Heart right ventricle (tissue), 16 donors: ENCODE data around the gene ARHGEF7. TPM values are rescaled to one million over a fixed set of nuclear protein-coding genes. Genes with fewer than 3 reads are reported as not detected.

Experiments used
- ATAC-seq, 8 donors: fragments of 200-7000 bp; cut with Tn5 transposase; one replicate each; pipeline ENCODE4 v1.9.1; 2020; ENCODE audit warnings: mild to moderate bottlenecking in 8 of 8, moderate library complexity in 8 of 8, moderate number of reproducible peaks in 1 of 8
- DNase-seq, 2 donors: peaks; one replicate each; pipeline ENCODE4 v3.0.0-alpha.2; 2020
- H3K27ac ChIP-seq, 10 donors: fragments of 200-600 bp; sonication (generic) in 2 of 10; one replicate each; pipeline versions ENCODE4 v1.5.0 to v1.8.0; 2020 to 2022; ENCODE audit warnings: mild to moderate bottlenecking in 3 of 10
- H3K27me3 ChIP-seq, 7 donors: fragments of 200-600 bp; one replicate each; pipeline ENCODE4 v1.8.0; 2021 to 2022; ENCODE audit warnings: mild to moderate bottlenecking in 2 of 7
- H3K36me3 ChIP-seq, 9 donors: fragments of 200-600 bp; sonication (generic) in 1 of 9; one replicate each; pipeline versions ENCODE4 v1.5.0 to v1.8.0; 2020 to 2022; ENCODE audit warnings: mild to moderate bottlenecking in 2 of 9
- H3K4me1 ChIP-seq, 9 donors: fragments of 200-600 bp; sonication (generic) in 1 of 9; one replicate each; pipeline versions ENCODE4 v1.5.0 to v1.8.0; 2020 to 2022; ENCODE audit warnings: mild to moderate bottlenecking in 4 of 9
- H3K4me3 ChIP-seq, 10 donors: fragments of 200-600 bp; sonication (generic) in 2 of 10; one replicate each; pipeline versions ENCODE4 v1.5.0 to v1.8.0; 2020 to 2022; ENCODE audit warnings: mild to moderate bottlenecking in 7 of 10, moderate library complexity in 2 of 10
- H3K9me3 ChIP-seq, 11 donors: fragments of 200-600 bp in 10 of 11; sonication (generic) in 2 of 11; one replicate each; pipeline versions ENCODE4 v1.5.0 to v1.8.0; 2013 to 2022; ENCODE audit warnings: mild to moderate bottlenecking in 2 of 11, control low read depth in 1 of 11, moderate library complexity in 1 of 11
- WGBS, 2 donors: extraction: QIAGEN DNeasy Blood & Tissue Kit; methylation state at CpG; one replicate each; pipeline ENCODE4 v1.1.7; 2013; ENCODE audit warnings: inconsistent platforms in 1 of 2; 5-methylcytosine and 5-hydroxymethylcytosine counted together
- intact Hi-C, 10 donors: fragments of 100-400 bp; cut with DNase I; formaldehyde crosslinking; loops; one replicate each; pipeline versions ENCODE4 v1.11.1 to v1.14.2; 2022
- polyA plus RNA-seq, 2 donors: library from polyadenylated mRNA; stranded (reverse); fragments of 200-250 nt; gene quantifications; one replicate each; pipeline ENCODE4 v1.2.3, GENCODE V29; 2013
- total RNA-seq, 10 donors: library from RNA; stranded (reverse); fragmentation: NEBNext Ultra II Directional in 3 of 10; extraction: Animal tissue kit (Norgen Biotek cat#: 25700) in 3 of 10; gene quantifications; one replicate each; pipeline versions ENCODE4 v1.2.1 to v1.2.4, GENCODE V29; 2021 to 2023
- TF ChIP-seq, protein P1 (sequence below), 9 donors: fragments of 200-600 bp; sonication (generic) in 2 of 9; IDR thresholded peaks; one replicate each; pipeline versions ENCODE4 v1.5.0 to v1.8.0; 2021 to 2022; ENCODE audit warnings: antibody characterized with exemption in 9 of 9, mild to moderate bottlenecking in 5 of 9, moderate library complexity in 1 of 9
- donor health status: Arrhythmogenic right ventricular cardiomyopathy.
- donor health status: ischemic (EF 13 %, LVEDD 7.1; RV severe dilation, severe dysfunction).
- donor health status: healthy with polysubstance abuse.
- donor health status: DM: no; HTN: yes; CAD: no.
- donor health status: DM: no; HTN: no; CAD: no.
- donor health status: ischemic (EF 25% LVEDD 6.9; RV normal size, moderate dysfunction).
- donor health status: ischemic (EF 25% LVEDD 5.7; RV mildly dilated, moderate dysfunction).
- donor health status: healthy.
- donor health status: DM: yes; HTN: yes; CAD: no.
- donor health status: Ischemic cardiomyopathy.
- donor health status: ischemic (EF 35%, LVEDD 5.7; RV mildly dilated, moderate dysfunction).
- donor health status: nonischemic (EF 11% LVEDD 7.7; RV severe dilation, severe dysfunction).
- donor health status: DM: yes; HTN: yes; CAD: no.
- donor health status: PGD.
- donor health status: ischemic (EF 29% LVEDD 5.4; RV normal size, mild dysfunction).
- donor health status: nonischemic (EF 23%, LVEDD 6.1; RV moderate dilation, normal function).

ARHGEF7 gene
- total and polyA plus RNA-seq, 12 donors: 18.4 to 56.6 (median 43.1) TPM

DNA sequence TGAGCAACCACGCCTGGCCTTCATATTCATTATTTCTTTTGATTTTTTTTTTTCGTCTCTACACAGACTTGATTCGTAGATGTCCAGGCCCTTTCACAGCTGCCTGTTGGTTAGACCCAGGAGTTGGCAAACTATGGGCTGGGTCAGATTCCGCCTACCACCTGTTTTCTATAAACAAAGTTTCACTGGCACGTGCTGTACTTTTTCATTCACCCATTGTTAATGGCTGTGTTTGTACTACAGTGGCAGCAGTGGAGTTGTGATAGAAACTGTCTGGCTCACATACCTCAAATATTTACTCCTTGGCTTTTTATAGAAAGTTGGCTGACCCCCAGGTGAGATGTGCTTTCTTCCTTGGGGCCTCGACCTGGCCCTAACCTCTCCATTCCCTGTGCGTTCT lies 132.4 kb downstream of the ARHGEF7 start:
- Histone ChIP-seq H3K36me3 (peaks cover 0 to 100% (median 8%) of the 10 kb centered on the region in 9 donors), H3K27ac (peak overlapping the region in 8 of 10 donors; percentile 8 to 71 (median 39)), H3K27me3 (no peaks in the 10 kb centered on the region), H3K4me1 (peaks cover 0 to 57% (median 42%) of the 10 kb centered on the region in 9 donors), H3K9me3 (no peaks in the 10 kb centered on the region), H3K4me3 (no peak overlapping the region)
- ATAC-seq: peak; percentile 32 to 87 (median 72)
- WGBS, 2 donors: 39 to 65% methylated on average over 7 of the region's 7 CpGs
- TF ChIP-seq, protein P1, sequence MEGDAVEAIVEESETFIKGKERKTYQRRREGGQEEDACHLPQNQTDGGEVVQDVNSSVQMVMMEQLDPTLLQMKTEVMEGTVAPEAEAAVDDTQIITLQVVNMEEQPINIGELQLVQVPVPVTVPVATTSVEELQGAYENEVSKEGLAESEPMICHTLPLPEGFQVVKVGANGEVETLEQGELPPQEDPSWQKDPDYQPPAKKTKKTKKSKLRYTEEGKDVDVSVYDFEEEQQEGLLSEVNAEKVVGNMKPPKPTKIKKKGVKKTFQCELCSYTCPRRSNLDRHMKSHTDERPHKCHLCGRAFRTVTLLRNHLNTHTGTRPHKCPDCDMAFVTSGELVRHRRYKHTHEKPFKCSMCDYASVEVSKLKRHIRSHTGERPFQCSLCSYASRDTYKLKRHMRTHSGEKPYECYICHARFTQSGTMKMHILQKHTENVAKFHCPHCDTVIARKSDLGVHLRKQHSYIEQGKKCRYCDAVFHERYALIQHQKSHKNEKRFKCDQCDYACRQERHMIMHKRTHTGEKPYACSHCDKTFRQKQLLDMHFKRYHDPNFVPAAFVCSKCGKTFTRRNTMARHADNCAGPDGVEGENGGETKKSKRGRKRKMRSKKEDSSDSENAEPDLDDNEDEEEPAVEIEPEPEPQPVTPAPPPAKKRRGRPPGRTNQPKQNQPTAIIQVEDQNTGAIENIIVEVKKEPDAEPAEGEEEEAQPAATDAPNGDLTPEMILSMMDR (IDR thresholded peaks at IDR 0.05): no peak
- peak in 1 of 2 donors; percentile 30 for DNase-seq
- intact Hi-C loops: loop anchor here in 1 of 10 donors (2.0 kb wide), 1 partner anchor 31 kb away; no protein-coding TSS in a partner anchor

DNA sequence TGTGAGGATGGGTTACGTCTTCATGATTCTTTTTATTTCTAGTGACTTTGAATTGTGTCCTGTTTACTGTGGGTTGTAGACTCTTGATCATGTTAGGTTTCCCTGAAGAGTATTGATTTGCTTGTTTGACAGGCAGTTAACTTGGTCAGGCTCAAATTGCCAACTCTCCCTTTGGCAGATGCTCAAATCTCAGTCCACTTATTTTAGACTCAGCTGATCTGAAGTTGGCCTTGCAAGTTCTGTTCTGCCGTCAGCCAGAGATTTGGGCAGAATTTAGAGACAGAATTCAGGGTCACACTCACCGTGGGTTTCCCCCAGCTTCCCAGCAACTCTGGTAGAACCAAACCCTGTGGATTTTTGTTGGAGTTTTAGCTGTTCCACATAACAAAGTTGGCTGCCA lies 133.7 kb downstream of the ARHGEF7 start:
- 66 to 67% methylated on average over 3 of the region's 3 CpGs for WGBS, 2 donors
- H3K4me1 ChIP-seq: peaks cover 4 to 68% (median 50%) of the 10 kb centered on the region in 9 donors
- TF ChIP-seq, protein P1 (IDR thresholded peaks at IDR 0.05): no peak
- intact Hi-C loops: no loop called here
- no peak overlapping the region for H3K4me3 ChIP-seq
- peaks cover 0 to 1% (median 0%) of the 10 kb centered on the region in 11 donors for H3K9me3 ChIP-seq
- DNase-seq (no peak), ATAC-seq (peak in 3 of 8 donors; percentile 30 to 58 (median 43))
- H3K27ac ChIP-seq: peak overlapping the region in 8 of 10 donors; percentile 8 to 71 (median 55)
- H3K27me3 ChIP-seq: no peaks in the 10 kb centered on the region
- peaks cover 0 to 100% (median 8%) of the 10 kb centered on the region in 9 donors for H3K36me3 ChIP-seq

DNA sequence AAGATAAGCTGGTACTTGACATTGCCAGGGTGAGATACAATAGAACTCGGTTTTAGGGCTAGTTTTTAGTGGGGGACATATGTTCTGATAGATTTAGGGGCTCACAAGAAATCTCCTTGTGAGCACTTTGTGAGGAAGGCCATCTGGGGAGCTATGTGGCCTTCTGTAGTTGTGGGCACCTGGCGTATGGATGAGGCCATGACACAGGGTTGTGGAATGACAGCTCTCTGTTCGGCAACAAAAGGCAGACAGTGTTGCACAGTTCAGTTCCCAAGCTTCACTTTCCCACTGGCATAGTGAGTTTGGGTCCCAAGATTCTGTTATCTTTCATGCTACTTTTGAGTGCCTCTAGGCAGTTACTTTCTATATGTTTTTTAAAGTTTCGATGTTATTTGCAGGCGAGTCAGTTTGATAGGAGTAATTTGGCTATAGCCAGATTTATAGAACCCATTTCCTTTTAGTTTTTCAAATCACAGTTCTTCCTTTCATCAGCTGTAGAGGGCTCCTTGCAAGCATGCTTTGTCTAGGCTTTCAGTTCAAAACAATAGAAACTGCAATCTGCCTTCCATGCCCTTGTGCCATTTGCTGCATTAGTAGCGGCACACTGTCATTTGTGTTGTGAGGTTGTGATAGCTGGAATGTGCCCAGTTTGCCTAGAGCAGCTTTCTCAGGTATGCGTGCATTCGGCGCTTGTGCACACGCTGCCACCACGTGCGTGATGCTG lies 134.7 kb downstream of the ARHGEF7 start:
- peak in 1 of 8 donors; percentile 46 for ATAC-seq
- TF ChIP-seq, protein P1 (IDR thresholded peaks at IDR 0.05): no peak
- peak overlapping the region in 7 of 10 donors; percentile 8 to 71 (median 51) for H3K27ac ChIP-seq
- H3K4me3 ChIP-seq: no peak overlapping the region
- peaks cover 0 to 95% (median 8%) of the 10 kb centered on the region in 9 donors for H3K36me3 ChIP-seq
- 84 to 89% methylated on average over 12 of the region's 12 CpGs for WGBS, 2 donors
- no peak for DNase-seq
- H3K9me3 ChIP-seq: peaks cover 0 to 4% (median 0%) of the 10 kb centered on the region in 11 donors
- intact Hi-C loops: no loop called here
- H3K4me1 ChIP-seq: peaks cover 4 to 68% (median 50%) of the 10 kb centered on the region in 9 donors
- no peaks in the 10 kb centered on the region for H3K27me3 ChIP-seq

DNA sequence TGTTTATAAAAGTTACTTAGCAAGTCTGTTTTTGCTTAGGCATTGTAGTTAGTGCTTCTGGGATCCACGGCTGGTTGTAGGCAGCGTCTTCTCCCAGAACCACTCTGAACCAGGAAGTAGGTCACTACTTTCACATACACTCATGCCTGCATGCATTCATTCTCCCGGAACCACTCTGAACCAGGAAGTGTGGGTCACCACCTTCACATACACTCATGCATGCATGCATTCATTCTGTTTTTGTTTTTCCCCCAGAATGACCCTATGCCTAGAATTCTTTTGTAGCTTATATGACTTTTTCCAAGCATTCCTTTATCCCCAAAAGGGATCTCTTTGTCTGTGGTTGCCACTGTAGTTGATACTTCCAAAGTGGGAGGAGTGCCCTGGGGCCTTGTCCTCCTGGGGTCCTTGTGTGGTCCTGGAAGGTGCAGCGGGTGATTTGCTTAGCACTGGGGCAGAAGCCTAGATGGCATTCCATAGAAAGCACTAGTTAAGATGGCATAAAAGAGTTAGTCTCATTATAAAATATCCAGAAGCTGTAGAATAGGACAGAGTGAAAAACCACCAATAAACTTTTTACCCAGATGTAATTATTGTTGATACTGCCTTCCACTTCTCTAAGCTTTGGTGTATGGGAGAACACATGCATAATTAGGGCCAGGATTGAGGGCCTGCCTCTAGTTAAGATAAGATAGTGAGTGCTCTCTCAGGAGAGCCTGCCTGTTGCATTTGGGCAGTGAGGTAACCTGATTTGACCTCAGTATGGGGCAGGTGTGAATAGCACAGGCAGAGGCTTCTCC lies 136.7 kb downstream of the ARHGEF7 start:
- Histone ChIP-seq H3K4me1 (peaks cover 4 to 66% (median 50%) of the 10 kb centered on the region in 9 donors), H3K4me3 (no peak overlapping the region), H3K9me3 (peaks cover 0 to 4% (median 0%) of the 10 kb centered on the region in 11 donors), H3K36me3 (peaks cover 0 to 92% (median 8%) of the 10 kb centered on the region in 9 donors), H3K27ac (peak overlapping the region in 7 of 10 donors; percentile 30 to 79 (median 64)), H3K27me3 (no peaks in the 10 kb centered on the region)
- DNase-seq (no peak), ATAC-seq (peak in 5 of 8 donors; percentile 40 to 64 (median 41))
- 82 to 86% methylated on average over 4 of the region's 4 CpGs for WGBS, 2 donors
- TF ChIP-seq, protein P1 (IDR thresholded peaks at IDR 0.05): no peak
- intact Hi-C loops: no loop called here
